ENCODE results near the gene CDH13.

The CDH13 gene

GRCh38 chr16:82754716-82755513, 128.1 kb downstream of the CDH13 start:
- H3K27ac ChIP-seq = no peak overlapping the region
- no peak for TF ChIP-seq ZFX (IDR thresholded peaks at IDR 0.05; ENCODE audit: borderline replicate concordance)
- TF ChIP-seq, protein P1, sequence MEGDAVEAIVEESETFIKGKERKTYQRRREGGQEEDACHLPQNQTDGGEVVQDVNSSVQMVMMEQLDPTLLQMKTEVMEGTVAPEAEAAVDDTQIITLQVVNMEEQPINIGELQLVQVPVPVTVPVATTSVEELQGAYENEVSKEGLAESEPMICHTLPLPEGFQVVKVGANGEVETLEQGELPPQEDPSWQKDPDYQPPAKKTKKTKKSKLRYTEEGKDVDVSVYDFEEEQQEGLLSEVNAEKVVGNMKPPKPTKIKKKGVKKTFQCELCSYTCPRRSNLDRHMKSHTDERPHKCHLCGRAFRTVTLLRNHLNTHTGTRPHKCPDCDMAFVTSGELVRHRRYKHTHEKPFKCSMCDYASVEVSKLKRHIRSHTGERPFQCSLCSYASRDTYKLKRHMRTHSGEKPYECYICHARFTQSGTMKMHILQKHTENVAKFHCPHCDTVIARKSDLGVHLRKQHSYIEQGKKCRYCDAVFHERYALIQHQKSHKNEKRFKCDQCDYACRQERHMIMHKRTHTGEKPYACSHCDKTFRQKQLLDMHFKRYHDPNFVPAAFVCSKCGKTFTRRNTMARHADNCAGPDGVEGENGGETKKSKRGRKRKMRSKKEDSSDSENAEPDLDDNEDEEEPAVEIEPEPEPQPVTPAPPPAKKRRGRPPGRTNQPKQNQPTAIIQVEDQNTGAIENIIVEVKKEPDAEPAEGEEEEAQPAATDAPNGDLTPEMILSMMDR (IDR thresholded peaks at IDR 0.05) = no peak

- no peak overlapping the region for H3K27ac ChIP-seq
- no peak for TF ChIP-seq ZFX (IDR thresholded peaks at IDR 0.05; ENCODE audit: borderline replicate concordance)
- TF ChIP-seq, protein P1 (IDR thresholded peaks at IDR 0.05) = no peak
These were observed 129.0 kb downstream of the CDH13 start for GRCh38 chr16:82755570-82756282.

DNA sequence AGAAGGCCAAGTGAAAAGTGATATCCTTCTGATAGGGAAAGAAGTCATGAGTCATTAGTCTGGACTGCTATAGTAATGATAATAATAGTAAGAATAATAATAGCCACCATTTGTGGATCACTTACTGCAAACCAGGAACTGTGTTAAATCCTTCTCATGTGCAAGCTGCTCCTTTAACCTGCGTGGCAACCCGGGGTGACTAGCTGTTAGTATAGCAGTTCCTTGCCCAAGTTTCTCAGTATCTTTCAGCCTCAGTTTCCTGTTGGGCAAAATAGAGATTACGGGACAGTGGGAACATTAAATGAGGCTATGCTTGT, 129.5 kb downstream of the CDH13 start:
- no peak for TF ChIP-seq ZFX (IDR thresholded peaks at IDR 0.05; ENCODE audit: borderline replicate concordance)
- TF ChIP-seq, protein P1 (IDR thresholded peaks at IDR 0.05) = no peak
- no peak overlapping the region for H3K27ac ChIP-seq

- no peak overlapping the region for H3K27ac ChIP-seq
These were observed 131.6 kb downstream of the CDH13 start for GRCh38 chr16:82758406-82758805.

DNA sequence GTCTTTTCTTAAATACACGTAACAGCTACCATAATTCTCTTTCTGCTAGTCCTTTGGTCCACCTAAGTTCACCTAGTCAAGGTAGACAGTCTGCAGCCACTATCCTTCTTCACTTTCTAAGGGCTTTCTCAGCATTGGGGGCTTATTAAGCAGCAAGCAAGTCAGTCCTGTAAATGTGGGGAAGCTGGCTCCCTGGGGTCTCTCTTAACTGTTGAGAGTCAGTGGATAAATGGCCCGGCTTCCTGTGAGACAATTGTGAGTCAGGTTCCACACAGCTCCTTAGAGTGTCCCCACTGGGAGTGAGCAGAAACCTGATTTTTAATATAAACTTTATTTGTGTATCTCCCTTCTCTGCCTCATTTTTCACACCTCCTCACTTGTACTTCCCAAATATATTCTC, 132.1 kb downstream of the CDH13 start:
- no peak for TF ChIP-seq ZFX (IDR thresholded peaks at IDR 0.05; ENCODE audit: borderline replicate concordance)
- TF ChIP-seq, protein P1 (IDR thresholded peaks at IDR 0.05) = no peak
- no peak overlapping the region for H3K27ac ChIP-seq

More at GRCh38 chr16:82758406-82758805, 131.6 kb downstream of the CDH13 start:
- TF ChIP-seq, protein P1 (IDR thresholded peaks at IDR 0.05) = no peak
- TF ChIP-seq ZFX (IDR thresholded peaks at IDR 0.05; ENCODE audit: borderline replicate concordance) = no peak

- TF ChIP-seq, protein P1 (IDR thresholded peaks at IDR 0.05) = no peak
- no peak for TF ChIP-seq ZFX (IDR thresholded peaks at IDR 0.05; ENCODE audit: borderline replicate concordance)
- no peak overlapping the region for H3K27ac ChIP-seq
These were observed 134.5 kb downstream of the CDH13 start for GRCh38 chr16:82761236-82761635.

DNA sequence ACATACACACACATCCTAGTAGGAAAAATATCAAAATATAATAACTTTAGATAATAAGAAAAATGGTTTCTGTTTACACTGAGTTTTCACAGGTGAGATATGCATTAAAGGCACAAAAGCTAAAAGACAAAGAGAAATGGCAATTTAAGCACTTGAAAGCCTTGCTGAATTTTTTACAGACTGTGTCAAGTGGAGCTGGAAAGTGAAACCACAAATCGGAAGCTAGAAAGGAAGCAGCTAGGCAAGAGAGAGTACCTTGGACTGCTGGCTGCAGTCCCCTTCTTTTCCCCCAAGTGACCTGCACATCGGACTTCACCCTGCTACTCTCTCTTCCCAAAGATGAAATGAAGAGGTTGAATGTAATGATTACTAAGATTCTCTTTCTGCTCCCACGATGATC, 135.1 kb downstream of the CDH13 start:
- TF ChIP-seq ZFX (IDR thresholded peaks at IDR 0.05; ENCODE audit: borderline replicate concordance) = no peak
- TF ChIP-seq, protein P1 (IDR thresholded peaks at IDR 0.05) = no peak

More for the DNA sequence above, 135.1 kb downstream of the CDH13 start:
- H3K27ac ChIP-seq = no peak overlapping the region
